Body of pancreas (tissue), 4 donors: Measurements from ENCODE around the gene SERPINI1. TPM values are rescaled to one million over a fixed set of nuclear protein-coding genes. Genes with fewer than 3 reads are reported as not detected.

ENCODE experiments used
- ATAC-seq: fragments of 150-250 bp; one replicate; pipeline ENCODE4 v1.9.1; 2016
- DNase-seq, 4 donors: peaks; one replicate each; pipeline ENCODE4 v3.0.0-alpha.2; 2019
- H3K27ac ChIP-seq, 4 donors: fragments of 200-600 bp; sonication (generic); 1 replicate in 3 of 4; 2 replicates in 1 of 4; pipeline versions ENCODE4 v1.5.1 to v1.6.1; 2016 to 2019; ENCODE audit warnings: mild to moderate bottlenecking in 1 of 4, mixed read lengths in 1 of 4, moderate library complexity in 1 of 4
- H3K27me3 ChIP-seq, 2 donors: fragments of 200-600 bp; sonication (generic); one replicate each; pipeline ENCODE4 v1.6.0; 2016; ENCODE audit warnings: mild to moderate bottlenecking in 1 of 2
- H3K36me3 ChIP-seq, 2 donors: fragments of 200-600 bp; sonication (generic); replicated peaks in 1 of 2; 2 replicates each; pipeline ENCODE4 v1.5.1; 2016; ENCODE audit warnings: low read depth in 2 of 2; ENCODE audit not compliant: insufficient read depth in 1 of 2
- H3K4me1 ChIP-seq: fragments of 200-600 bp; sonication (generic); one replicate; pipeline ENCODE4 v1.6.0; 2016
- H3K4me3 ChIP-seq, 2 donors: fragments of 200-600 bp; sonication (generic); 1 replicate in 1 of 2; 2 replicates in 1 of 2; pipeline ENCODE4 v1.5.1; 2016 to 2019
- H3K9me3 ChIP-seq, 3 donors: fragments of 200-600 bp; sonication (generic); 1 replicate in 2 of 3; 2 replicates in 1 of 3; pipeline ENCODE4 v1.5.1; 2016
- POLR2A ChIP-seq, 3 donors: fragments of 450-650 bp; IDR thresholded peaks; one replicate each; pipeline ENCODE4 v1.6.1; 2016; ENCODE audit warnings: antibody characterized with exemption in 3 of 3, mild to moderate bottlenecking in 2 of 3
- WGBS, 2 donors: methylation state at CpG; one replicate each; pipeline ENCODE4 v1.1.5; 2017; 5-methylcytosine and 5-hydroxymethylcytosine counted together
- intact Hi-C: fragments of 100-400 bp; cut with DNase I; formaldehyde crosslinking; loops from one replicate; pipeline ENCODE4 v1.15.1; 2023
- total RNA-seq, 2 donors: library from RNA; depleted of rRNA; stranded (reverse); fragments of >200 nt; gene quantifications; one replicate each; pipeline ENCODE4 v1.1.0, GENCODE V29; 2016
- TF ChIP-seq, protein P1 (sequence below), 7 experiments: fragments of 450-650 bp in 4 of 7; fragments of 200-600 bp in 3 of 7; sonication (generic) in 3 of 7; IDR thresholded peaks; one replicate each; pipeline ENCODE4 v1.5.1; 2016 to 2019; ENCODE audit warnings: antibody characterized with exemption in 7 of 7

SERPINI1 gene
- total RNA-seq, 2 donors from 2014 or later: 10.2 to 20.0 TPM

DNA sequence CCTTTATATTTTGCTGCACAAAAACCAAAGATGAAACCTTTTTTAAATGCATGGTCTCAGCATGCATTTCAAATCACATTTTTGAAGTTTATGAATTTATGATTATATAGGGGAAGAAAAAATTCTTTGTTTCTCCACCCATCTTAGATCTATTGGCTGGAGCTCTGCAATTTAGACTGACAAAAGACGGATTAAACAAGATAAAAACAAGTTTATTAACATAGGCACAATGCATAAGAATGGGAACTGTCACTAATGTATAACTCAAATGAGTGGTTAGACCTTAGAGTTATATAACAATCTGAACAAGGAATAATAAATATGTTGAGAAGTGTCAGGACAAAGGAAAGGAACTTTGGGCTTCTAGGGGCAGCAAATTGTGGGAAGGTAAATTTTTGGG lies 132.5 kb downstream of the SERPINI1 start:
- Histone ChIP-seq H3K27me3 (no peaks in the 10 kb centered on the region), H3K9me3 (no peaks in the 10 kb centered on the region), H3K36me3 (no peaks in the 10 kb centered on the region), H3K27ac (no peak overlapping the region), H3K4me3 (no peak overlapping the region), H3K4me1 (no peaks in the 10 kb centered on the region)
- DNase-seq (no peak), ATAC-seq (no peak)
- WGBS, 2 donors: 44 to 52% methylated on average over 1 of the region's 1 CpG
- TF ChIP-seq POLR2A (IDR thresholded peaks at IDR 0.05): no peak
- TF ChIP-seq, protein P1, sequence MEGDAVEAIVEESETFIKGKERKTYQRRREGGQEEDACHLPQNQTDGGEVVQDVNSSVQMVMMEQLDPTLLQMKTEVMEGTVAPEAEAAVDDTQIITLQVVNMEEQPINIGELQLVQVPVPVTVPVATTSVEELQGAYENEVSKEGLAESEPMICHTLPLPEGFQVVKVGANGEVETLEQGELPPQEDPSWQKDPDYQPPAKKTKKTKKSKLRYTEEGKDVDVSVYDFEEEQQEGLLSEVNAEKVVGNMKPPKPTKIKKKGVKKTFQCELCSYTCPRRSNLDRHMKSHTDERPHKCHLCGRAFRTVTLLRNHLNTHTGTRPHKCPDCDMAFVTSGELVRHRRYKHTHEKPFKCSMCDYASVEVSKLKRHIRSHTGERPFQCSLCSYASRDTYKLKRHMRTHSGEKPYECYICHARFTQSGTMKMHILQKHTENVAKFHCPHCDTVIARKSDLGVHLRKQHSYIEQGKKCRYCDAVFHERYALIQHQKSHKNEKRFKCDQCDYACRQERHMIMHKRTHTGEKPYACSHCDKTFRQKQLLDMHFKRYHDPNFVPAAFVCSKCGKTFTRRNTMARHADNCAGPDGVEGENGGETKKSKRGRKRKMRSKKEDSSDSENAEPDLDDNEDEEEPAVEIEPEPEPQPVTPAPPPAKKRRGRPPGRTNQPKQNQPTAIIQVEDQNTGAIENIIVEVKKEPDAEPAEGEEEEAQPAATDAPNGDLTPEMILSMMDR (IDR thresholded peaks at IDR 0.05): no peak
- intact Hi-C loops: no loop called here

- Histone ChIP-seq H3K27ac (no peak overlapping the region), H3K27me3 (no peaks in the 10 kb centered on the region), H3K9me3 (no peaks in the 10 kb centered on the region), H3K4me1 (no peaks in the 10 kb centered on the region), H3K36me3 (no peaks in the 10 kb centered on the region), H3K4me3 (no peak overlapping the region)
- TF ChIP-seq, protein P1 (IDR thresholded peaks at IDR 0.05): no peak
- TF ChIP-seq POLR2A (IDR thresholded peaks at IDR 0.05): no peak
- 78 to 88% methylated on average over 4 of the region's 4 CpGs for WGBS, 2 donors
- DNase-seq (no peak), ATAC-seq (no peak)
- intact Hi-C loops: no loop called here
Measured at GRCh38 chr3:167870181-167870580, 134.7 kb downstream of the SERPINI1 start.

DNA sequence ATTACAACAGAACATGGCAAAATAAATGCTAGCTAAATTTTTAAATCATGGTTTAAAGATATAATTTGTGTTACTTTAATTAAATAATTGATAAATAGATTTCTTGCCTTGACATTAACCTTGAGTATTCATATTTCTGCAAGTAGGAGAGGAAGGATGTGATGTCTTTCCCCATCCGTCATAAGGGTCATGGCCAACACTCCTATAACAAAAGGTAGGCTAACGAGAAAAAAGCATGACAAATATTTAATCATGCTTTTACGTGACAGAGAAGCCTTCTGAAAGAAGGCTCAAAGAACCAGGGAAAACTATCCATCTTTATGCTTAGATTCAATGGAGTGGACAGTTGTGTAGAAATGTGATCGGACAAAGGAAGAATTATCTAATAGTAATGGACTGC lies 135.2 kb downstream of the SERPINI1 start:
- H3K27me3 ChIP-seq: no peaks in the 10 kb centered on the region
- no peak overlapping the region for H3K4me3 ChIP-seq
- no peaks in the 10 kb centered on the region for H3K4me1 ChIP-seq
- no peaks in the 10 kb centered on the region for H3K36me3 ChIP-seq
- DNase-seq: no peak
- H3K9me3 ChIP-seq: no peaks in the 10 kb centered on the region
- WGBS, 2 donors: 75 to 80% methylated on average over 4 of the region's 4 CpGs
- TF ChIP-seq, protein P1 (IDR thresholded peaks at IDR 0.05): no peak
- TF ChIP-seq POLR2A (IDR thresholded peaks at IDR 0.05): no peak
- H3K27ac ChIP-seq: no peak overlapping the region
- intact Hi-C loops: no loop called here
- no peak for ATAC-seq

DNA sequence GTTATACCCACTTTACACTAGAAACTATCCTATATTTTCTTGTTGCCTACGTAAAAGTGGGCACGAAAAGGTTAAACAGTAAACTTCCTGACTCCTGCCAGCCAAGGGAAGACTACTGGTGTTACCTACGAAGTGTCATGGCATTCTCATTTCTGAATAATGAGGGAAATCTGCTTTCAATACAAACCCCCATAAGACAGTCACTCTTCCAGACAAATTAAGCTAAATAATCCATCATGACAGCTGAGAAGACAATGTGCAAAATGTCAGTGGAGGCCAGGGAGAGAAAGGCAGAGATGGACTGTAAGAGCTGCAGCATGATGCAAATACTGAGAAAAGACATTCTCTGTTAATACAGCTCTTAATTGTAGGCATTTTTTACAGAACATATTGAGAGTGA lies 136.5 kb downstream of the SERPINI1 start:
- no peaks in the 10 kb centered on the region for H3K4me1 ChIP-seq
- no peak for DNase-seq
- no peaks in the 10 kb centered on the region for H3K9me3 ChIP-seq
- no peak for TF ChIP-seq POLR2A (IDR thresholded peaks at IDR 0.05)
- TF ChIP-seq, protein P1 (IDR thresholded peaks at IDR 0.05): no peak
- H3K36me3 ChIP-seq: no peaks in the 10 kb centered on the region
- no peak overlapping the region for H3K27ac ChIP-seq
- intact Hi-C loops: no loop called here
- no peak overlapping the region for H3K4me3 ChIP-seq
- no peak for ATAC-seq
- WGBS, 2 donors: 78 to 81% methylated on average over 3 of the region's 3 CpGs
- no peaks in the 10 kb centered on the region for H3K27me3 ChIP-seq

DNA sequence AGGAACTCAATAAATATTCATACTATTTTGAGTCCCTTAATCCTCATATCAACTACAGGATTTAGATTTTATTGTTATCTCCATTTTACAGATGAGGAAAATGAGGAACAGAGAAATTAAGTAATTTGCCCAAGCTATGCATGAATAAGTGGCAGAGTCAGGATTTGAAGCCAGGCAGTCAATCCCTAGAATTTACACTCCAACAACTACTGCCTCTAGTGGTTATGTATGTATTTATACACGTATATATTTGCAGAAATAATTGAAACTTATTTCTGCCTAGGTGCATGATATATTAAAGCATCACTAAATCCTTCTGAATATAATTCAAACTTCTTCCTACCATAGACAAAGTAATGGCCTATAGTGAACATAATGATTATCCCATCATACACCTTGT lies 137.4 kb downstream of the SERPINI1 start:
- TF ChIP-seq POLR2A (IDR thresholded peaks at IDR 0.05): no peak
- TF ChIP-seq, protein P1 (IDR thresholded peaks at IDR 0.05): no peak
- DNase-seq (no peak), ATAC-seq (no peak)
- Histone ChIP-seq H3K27me3 (no peaks in the 10 kb centered on the region), H3K4me1 (no peaks in the 10 kb centered on the region), H3K36me3 (no peaks in the 10 kb centered on the region), H3K27ac (no peak overlapping the region), H3K4me3 (no peak overlapping the region), H3K9me3 (no peaks in the 10 kb centered on the region)
- 24 to 27% methylated on average over 1 of the region's 1 CpG for WGBS, 2 donors
- intact Hi-C loops: no loop called here
